HEK293 (cell line): Measurements from ENCODE around the gene RNF19B.

ENCODE experiments used
- CTCF ChIA-PET: fragments of 350-600 bp; formaldehyde crosslinking; extraction: SDS; loops from one replicate; lab custom pipeline; 2021; ENCODE audit warnings: antibody characterized with exemption; lab: Yijun Ruan, JAX
- POLR2A ChIA-PET: fragments of 300-600 bp; formaldehyde crosslinking; extraction: SDS; loops from one replicate; lab custom pipeline; 2020; ENCODE audit warnings: antibody characterized with exemption, inconsistent platforms; lab: Yijun Ruan, JAX
- H3K27ac ChIP-seq: fragments of 200-500 bp; sonication (Bioruptor generic); 2 replicates; pipeline ENCODE4 v1.5.1; 2014; ENCODE audit warnings: low read depth, low read length, control low read depth, inconsistent platforms; ENCODE audit errors: extremely low read depth
- H3K36me3 ChIP-seq, 2 experiments: fragments of 200-500 bp in 1 of 2; sonication (Bioruptor generic) in 1 of 2; 1 replicate in 1 of 2; 2 replicates in 1 of 2; pipeline ENCODE4 v1.5.1; 2014 to 2017; ENCODE audit warnings: inconsistent platforms in 2 of 2, low read length in 2 of 2; ENCODE audit not compliant: control insufficient read depth in 2 of 2, insufficient read depth in 1 of 2
- H3K4me1 ChIP-seq: fragments of 200-500 bp; sonication (Bioruptor generic); 2 replicates; pipeline ENCODE4 v1.5.1; 2014; ENCODE audit warnings: mild to moderate bottlenecking, low read length, inconsistent platforms; ENCODE audit not compliant: control insufficient read depth, insufficient read depth
- H3K4me3 ChIP-seq: 2 replicates; pipeline ENCODE4 v1.5.1; 2011; ENCODE audit warnings: low read depth, mild to moderate bottlenecking, control low read depth, low read length, moderate library complexity
- H3K9me3 ChIP-seq: fragments of 200-500 bp; sonication (Bioruptor generic); 2 replicates; pipeline ENCODE4 v1.5.1; 2014; ENCODE audit warnings: low read depth, low read length, inconsistent platforms; ENCODE audit not compliant: control insufficient read depth, insufficient read depth
- GFI1B ChIP-seq: fragments of 450-650 bp; formaldehyde crosslinking; IDR thresholded peaks from 2 replicates; pipeline ENCODE4 v1.5.1; 2016; ENCODE audit warnings: missing biosample characterization, missing genetic modification characterization
- IKZF3 ChIP-seq: fragments of 450-650 bp; IDR thresholded peaks from 2 replicates; pipeline ENCODE4 v1.5.0; 2018; ENCODE audit warnings: missing biosample characterization, mild to moderate bottlenecking, missing genetic modification characterization, moderate library complexity
- PRDM10 ChIP-seq: fragments of 450-650 bp; formaldehyde crosslinking; IDR thresholded peaks from 2 replicates; pipeline ENCODE4 v1.5.1; 2016; ENCODE audit warnings: missing biosample characterization, missing genetic modification characterization
- REST ChIP-seq: fragments of 450-650 bp; formaldehyde crosslinking; IDR thresholded peaks from 2 replicates; pipeline ENCODE4 v1.5.1; 2016; ENCODE audit warnings: missing biosample characterization, missing genetic modification characterization
- TSHZ1 ChIP-seq: fragments of 450-650 bp; formaldehyde crosslinking; IDR thresholded peaks from 2 replicates; pipeline ENCODE4 v1.5.1; 2016; ENCODE audit warnings: missing biosample characterization, missing genetic modification characterization, borderline replicate concordance
- ZBTB44 ChIP-seq: fragments of 450-650 bp; IDR thresholded peaks from 2 replicates; pipeline ENCODE4 v1.5.1; 2018; ENCODE audit warnings: missing biosample characterization, mild to moderate bottlenecking, missing genetic modification characterization
- ZNF132 ChIP-seq: fragments of 450-650 bp; formaldehyde crosslinking; IDR thresholded peaks from 2 replicates; pipeline ENCODE4 v1.5.1; 2017; ENCODE audit warnings: missing biosample characterization, missing genetic modification characterization, borderline replicate concordance
- ZNF16 ChIP-seq: fragments of 450-650 bp; formaldehyde crosslinking; IDR thresholded peaks from 2 replicates; pipeline ENCODE4 v1.5.1; 2016; ENCODE audit warnings: low read depth, missing biosample characterization, missing genetic modification characterization
- ZNF311 ChIP-seq: fragments of 450-650 bp; formaldehyde crosslinking; IDR thresholded peaks from 2 replicates; pipeline ENCODE4 v1.5.1; 2017; ENCODE audit warnings: missing biosample characterization, missing genetic modification characterization, borderline replicate concordance
- ZNF391 ChIP-seq: fragments of 450-650 bp; formaldehyde crosslinking; IDR thresholded peaks from 2 replicates; pipeline ENCODE4 v1.5.1; 2016; ENCODE audit warnings: low read depth, missing biosample characterization, missing genetic modification characterization, borderline replicate concordance
- ZNF404 ChIP-seq: fragments of 450-650 bp; formaldehyde crosslinking; IDR thresholded peaks from 2 replicates; pipeline ENCODE4 v1.5.1; 2017; ENCODE audit warnings: missing biosample characterization, missing genetic modification characterization
- ZNF48 ChIP-seq: fragments of 450-650 bp; formaldehyde crosslinking; IDR thresholded peaks from 2 replicates; pipeline ENCODE4 v1.5.1; 2016; ENCODE audit warnings: missing biosample characterization, missing genetic modification characterization
- ZNF558 ChIP-seq: fragments of 450-650 bp; formaldehyde crosslinking; IDR thresholded peaks from 2 replicates; pipeline ENCODE4 v1.5.1; 2016; ENCODE audit warnings: missing biosample characterization, missing genetic modification characterization
- ZNF610 ChIP-seq: fragments of 450-650 bp; formaldehyde crosslinking; IDR thresholded peaks from 2 replicates; pipeline ENCODE4 v1.5.1; 2016; ENCODE audit warnings: missing biosample characterization, missing genetic modification characterization, borderline replicate concordance
- ZNF660 ChIP-seq: fragments of 450-650 bp; IDR thresholded peaks from 2 replicates; pipeline ENCODE4 v1.5.1; 2018; ENCODE audit warnings: missing biosample characterization, mild to moderate bottlenecking, missing genetic modification characterization
- ZNF830 ChIP-seq: fragments of 450-650 bp; IDR thresholded peaks from 2 replicates; pipeline ENCODE4 v1.5.0; 2018; ENCODE audit warnings: missing biosample characterization, missing genetic modification characterization, low read depth, mild to moderate bottlenecking, moderate library complexity
- ZSCAN18 ChIP-seq: fragments of 450-650 bp; formaldehyde crosslinking; IDR thresholded peaks from 2 replicates; pipeline ENCODE4 v1.5.1; 2016; ENCODE audit warnings: missing biosample characterization, missing genetic modification characterization
- ZXDB ChIP-seq: fragments of 450-650 bp; formaldehyde crosslinking; IDR thresholded peaks from 2 replicates; pipeline ENCODE4 v1.5.1; 2016; ENCODE audit warnings: missing biosample characterization, missing genetic modification characterization

Gene RNF19B

GRCh38 chr1:32896451-32896850 is 68.2 kb downstream of the RNF19B start:
- no peak for TF ChIP-seq ZXDB
- no peak for TF ChIP-seq ZNF660 (tag by site-specific recombination)
- no peak for TF ChIP-seq ZNF610 (tag by site-specific recombination)
- TF ChIP-seq TSHZ1 (tag by site-specific recombination): no peak
- no peak for TF ChIP-seq ZNF48 (tag by site-specific recombination)
- TF ChIP-seq ZNF830 (tag by site-specific recombination): no peak
- TF ChIP-seq GFI1B (tag by site-specific recombination): no peak
- TF ChIP-seq ZSCAN18 (tag by site-specific recombination): no peak
- TF ChIP-seq, all 188 proteins: peak for 0
- Histone ChIP-seq H3K9me3 (no peaks in the 10 kb centered on the region), H3K36me3 (no peaks in the 10 kb centered on the region), H3K4me1 (no peaks in the 10 kb centered on the region), H3K27ac (no peak overlapping the region), H3K4me3 (no peak overlapping the region)
- POLR2A ChIA-PET: interaction anchor here (0.5 to 1.5 kb wide), 2 partner anchors 10 to 161 kb away, joined by 3 read pairs; partner anchors contain the start of gene HPCA
- CTCF ChIA-PET: interaction anchor here (1.2 kb wide), 2 partner anchors 10 to 50 kb away, joined by 3 read pairs; partner anchors contain the start of gene HPCA

GRCh38 chr1:32895325-32896215 is 69.0 kb downstream of the RNF19B start:
- H3K27ac ChIP-seq: no peak overlapping the region
- no peaks in the 10 kb centered on the region for H3K4me1 ChIP-seq
- POLR2A ChIA-PET: interaction anchor here (0.5 kb wide), 1 partner anchor 60 kb away, joined by 4 read pairs; no protein-coding TSS in a partner anchor
- H3K36me3 ChIP-seq: no peaks in the 10 kb centered on the region
- CTCF ChIA-PET: interaction anchor here (0.5 to 1.3 kb wide), 5 partner anchors 9 to 737 kb away, joined by 3 read pairs; partner anchors contain the start of gene HPCA
- H3K9me3 ChIP-seq: no peaks in the 10 kb centered on the region
- H3K4me3 ChIP-seq: no peak overlapping the region
- TF ChIP-seq IKZF3 (tag by site-specific recombination) (no peak), ZNF391 (tag by site-specific recombination) (no peak), PRDM10 (tag by site-specific recombination) (peak; percentile 94), ZNF558 (tag by site-specific recombination) (no peak), ZNF16 (tag by site-specific recombination) (peak; percentile 51; the same call in 1 of the 2 replicates), ZBTB44 (no peak), ZNF132 (tag by site-specific recombination) (no peak), REST (no peak), ZNF311 (no peak), ZNF404 (tag by site-specific recombination) (no peak)
